GM12801 (cell line): ENCODE data around the gene CCT7.

Experiments
- TF ChIP-seq, protein P1 (sequence below): IDR thresholded peaks from one replicate; pipeline ENCODE4 v1.5.1; 2011; ENCODE audit warnings: control low read depth; ENCODE audit not compliant: insufficient read length; ENCODE audit errors: extremely low read depth

The CCT7 gene

DNA sequence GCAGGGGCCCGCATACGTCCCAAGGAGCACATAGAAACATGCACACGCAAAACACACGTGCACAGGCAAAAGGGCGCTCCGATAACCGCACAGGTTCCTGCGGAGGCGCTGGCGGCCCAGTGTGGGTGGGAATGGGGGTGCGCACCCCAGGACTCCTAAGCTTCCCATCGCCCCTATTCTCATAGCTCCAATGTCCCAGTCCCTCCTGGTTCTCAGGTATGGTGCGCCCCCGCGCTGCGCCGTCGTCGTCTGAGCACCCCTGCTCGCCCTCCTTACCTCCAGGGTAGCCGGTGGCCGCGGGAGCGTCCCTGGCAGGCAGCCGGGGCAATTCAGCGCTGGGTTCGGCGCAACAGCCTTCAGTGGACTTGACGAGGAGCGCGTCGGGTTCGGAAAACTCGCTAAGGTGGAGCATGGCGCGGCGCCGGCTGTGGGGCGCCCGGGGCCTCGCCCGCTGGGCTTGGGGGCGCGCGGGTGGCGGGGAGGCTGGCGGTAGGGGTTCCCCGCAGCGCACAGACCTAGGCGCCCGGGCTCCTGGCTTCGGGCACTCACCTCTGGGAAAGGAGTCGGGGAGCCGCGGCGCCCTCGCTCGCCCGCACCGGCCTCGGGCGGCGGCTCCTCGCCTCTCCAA, 58.9 kb downstream of the CCT7 start:
- TF ChIP-seq, protein P1, sequence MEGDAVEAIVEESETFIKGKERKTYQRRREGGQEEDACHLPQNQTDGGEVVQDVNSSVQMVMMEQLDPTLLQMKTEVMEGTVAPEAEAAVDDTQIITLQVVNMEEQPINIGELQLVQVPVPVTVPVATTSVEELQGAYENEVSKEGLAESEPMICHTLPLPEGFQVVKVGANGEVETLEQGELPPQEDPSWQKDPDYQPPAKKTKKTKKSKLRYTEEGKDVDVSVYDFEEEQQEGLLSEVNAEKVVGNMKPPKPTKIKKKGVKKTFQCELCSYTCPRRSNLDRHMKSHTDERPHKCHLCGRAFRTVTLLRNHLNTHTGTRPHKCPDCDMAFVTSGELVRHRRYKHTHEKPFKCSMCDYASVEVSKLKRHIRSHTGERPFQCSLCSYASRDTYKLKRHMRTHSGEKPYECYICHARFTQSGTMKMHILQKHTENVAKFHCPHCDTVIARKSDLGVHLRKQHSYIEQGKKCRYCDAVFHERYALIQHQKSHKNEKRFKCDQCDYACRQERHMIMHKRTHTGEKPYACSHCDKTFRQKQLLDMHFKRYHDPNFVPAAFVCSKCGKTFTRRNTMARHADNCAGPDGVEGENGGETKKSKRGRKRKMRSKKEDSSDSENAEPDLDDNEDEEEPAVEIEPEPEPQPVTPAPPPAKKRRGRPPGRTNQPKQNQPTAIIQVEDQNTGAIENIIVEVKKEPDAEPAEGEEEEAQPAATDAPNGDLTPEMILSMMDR: no peak

DNA sequence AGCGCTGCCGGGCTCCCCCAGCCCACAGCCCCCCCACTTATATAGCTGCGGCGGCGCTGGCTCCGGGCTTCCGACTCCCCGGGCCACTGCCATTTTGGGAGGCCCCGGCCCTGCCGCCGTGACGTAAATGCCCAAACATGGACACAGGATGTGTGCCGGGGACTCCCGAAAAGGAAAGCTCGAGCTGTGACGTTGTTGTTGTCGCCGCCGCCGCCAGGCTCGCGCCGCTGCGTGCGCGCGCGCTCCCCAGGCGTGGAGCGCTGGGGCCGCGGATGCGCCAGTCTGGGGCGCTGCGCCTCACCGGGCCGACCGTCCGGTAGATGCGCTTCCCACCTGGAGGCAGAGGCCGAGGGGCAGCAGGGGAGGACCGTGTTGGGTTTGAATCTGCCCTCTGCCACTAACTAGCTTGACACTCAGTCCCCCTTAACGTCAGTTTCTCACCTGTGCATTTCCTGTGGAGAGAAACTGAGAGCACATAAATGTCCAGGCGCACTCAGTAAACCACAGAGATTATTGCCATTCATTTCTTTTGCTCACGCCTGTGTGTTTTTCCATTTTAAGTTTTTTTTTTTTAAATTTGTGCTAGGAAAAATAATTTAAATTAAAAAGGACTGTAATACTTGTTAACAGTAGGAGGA, 59.5 kb downstream of the CCT7 start, which contains the start of gene EGR4:
EGR4 (minus strand) TSS at position 15 of the 638 bp plus-strand sequence. CDS start 231 bp downstream, outside the sequence.
- TF ChIP-seq, protein P1: no peak

DNA sequence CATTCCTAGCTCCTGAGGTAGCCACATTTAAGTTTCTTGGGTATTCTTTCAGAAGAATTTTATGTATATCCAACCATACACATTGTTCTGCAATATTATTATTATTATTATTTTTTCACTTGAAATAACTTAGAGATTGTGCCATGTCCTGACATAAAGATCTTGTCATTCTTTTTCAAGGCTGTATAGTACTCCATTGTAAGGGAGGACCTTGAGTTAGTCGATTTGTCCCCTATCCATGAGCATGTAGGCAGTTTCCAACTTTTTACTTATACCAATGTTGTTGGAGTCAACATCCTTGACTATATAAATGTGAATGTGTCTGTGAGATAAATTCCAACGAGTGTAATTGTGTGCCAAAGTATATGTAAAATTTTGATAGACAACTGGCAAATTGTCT, 60.1 kb downstream of the CCT7 start:
- TF ChIP-seq, protein P1: no peak

DNA sequence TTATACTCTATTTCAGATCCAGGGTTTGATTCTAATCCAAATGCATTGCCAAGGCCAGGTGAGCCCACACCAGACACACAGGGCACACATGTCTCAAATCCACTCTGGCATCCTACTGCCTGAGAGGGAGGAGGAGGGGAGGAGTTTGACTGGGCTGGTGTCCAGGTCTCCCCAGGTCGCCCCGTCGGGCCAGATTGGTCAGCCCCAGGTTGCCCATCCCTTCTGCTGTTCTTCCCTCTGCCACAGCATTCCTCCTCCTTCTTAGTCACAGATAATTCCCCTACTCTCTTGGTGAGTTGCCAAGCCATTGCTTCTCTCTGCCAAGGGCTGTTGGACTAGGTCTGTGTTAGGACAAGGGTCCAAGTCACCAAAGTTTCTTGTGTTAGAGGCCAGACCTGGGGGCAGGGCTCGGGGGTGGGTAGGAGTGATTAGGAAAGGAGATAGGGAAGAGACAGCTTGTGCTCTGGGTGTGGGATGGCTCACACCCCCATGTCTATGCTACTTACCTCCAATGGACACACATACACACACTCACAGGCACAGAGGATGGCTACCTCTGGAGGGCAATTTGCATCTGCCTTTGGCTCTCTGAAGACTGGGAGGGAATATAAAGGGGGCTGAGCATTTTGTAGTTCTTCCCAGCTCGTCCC, 61.8 kb downstream of the CCT7 start:
- TF ChIP-seq, protein P1: no peak

DNA sequence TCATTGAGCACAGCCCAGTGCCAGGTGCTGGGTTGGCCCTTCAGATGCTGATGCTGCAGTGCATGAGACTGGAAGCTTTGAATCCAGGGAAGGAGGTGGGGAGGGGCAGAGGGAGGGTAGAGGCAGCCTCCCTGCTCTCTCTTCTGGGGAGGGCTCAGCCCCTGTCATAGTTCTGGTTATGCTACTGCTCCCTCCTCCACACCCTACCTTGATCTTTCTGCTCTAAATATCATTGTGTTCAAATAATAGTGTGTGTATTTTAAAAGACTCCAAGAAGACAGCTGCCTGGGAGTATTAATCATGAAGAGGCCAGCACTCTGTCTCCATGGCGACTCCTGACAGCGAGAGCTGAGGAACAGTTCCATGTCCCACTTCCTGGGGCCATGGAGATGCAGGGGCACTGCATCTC, 63.0 kb downstream of the CCT7 start:
- TF ChIP-seq, protein P1: no peak

DNA sequence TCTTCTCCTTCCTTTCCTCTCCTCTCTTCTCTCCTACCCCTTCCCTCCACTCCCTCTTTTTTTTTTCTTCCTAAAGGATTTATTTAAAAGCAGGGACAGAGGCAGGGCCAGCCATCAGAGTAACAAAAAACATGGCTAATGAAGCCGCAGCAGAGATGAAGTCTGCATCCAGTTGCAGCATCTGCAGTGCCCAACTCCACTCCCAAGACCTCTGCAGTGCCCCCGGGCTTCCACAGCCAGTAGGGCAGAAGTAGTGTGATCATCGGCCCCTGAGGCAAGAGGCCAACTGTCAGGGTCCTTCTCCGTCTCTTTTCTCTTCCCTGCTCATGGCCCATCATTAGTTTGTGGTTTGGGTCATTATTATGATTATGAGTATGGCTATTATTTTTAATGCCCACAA, 63.5 kb downstream of the CCT7 start:
- TF ChIP-seq, protein P1: no peak

DNA sequence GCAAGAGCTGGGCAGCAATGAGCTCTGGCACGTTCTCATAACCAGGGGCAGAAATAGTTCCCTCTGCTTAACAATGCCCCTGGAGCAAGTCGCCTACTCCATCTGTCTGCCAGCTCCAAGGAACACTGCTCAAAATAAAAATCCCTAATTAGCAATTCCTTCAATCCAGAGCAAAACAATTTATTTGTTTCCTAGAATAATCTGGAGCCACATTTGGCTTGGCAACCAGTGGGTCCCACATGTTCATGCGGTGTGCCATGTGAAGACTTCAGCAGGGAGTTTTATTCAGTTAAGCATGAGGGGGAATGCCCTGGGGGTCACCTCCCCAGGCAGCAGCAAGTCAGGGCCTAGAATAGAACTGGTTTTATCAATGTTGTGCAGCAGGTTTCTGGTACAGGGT, 66.8 kb downstream of the CCT7 start:
- TF ChIP-seq, protein P1: no peak
